Measurements from ENCODE around the gene MTHFD1L. TPM values are rescaled to one million over a fixed set of nuclear protein-coding genes. Genes with fewer than 3 reads are reported as not detected.

Gene MTHFD1L
- total RNA-seq, 1 donor from 2014 or later: 3.1 TPM

- Histone ChIP-seq H3K4me3 (no peak overlapping the region), H3K36me3 (no peaks in the 10 kb centered on the region), H3K9me3 (replicated peaks) (no peaks in the 10 kb centered on the region), H3K27me3 (ENCODE audit: low read depth) (no peaks in the 10 kb centered on the region), H3K4me1 (peaks cover 17% of the 10 kb centered on the region), H3K27ac (replicated peaks) (no peak overlapping the region)
- intact Hi-C loops (cut with micrococcal nuclease): no loop called here
- TF ChIP-seq CTCF (IDR thresholded peaks at IDR 0.05; ENCODE audit: borderline replicate concordance): no peak
- DNase-seq: no peak
Observed at GRCh38 chr6:151060766-151061531, 195.4 kb downstream of the MTHFD1L start.

GRCh38 chr6:151063352-151063751 lies 197.8 kb downstream of the MTHFD1L start:
- Histone ChIP-seq H3K4me3 (no peak overlapping the region), H3K27ac (replicated peaks) (peak overlapping the region; percentile 55), H3K27me3 (ENCODE audit: low read depth) (no peaks in the 10 kb centered on the region), H3K36me3 (no peaks in the 10 kb centered on the region), H3K4me1 (peaks cover 21% of the 10 kb centered on the region), H3K9me3 (replicated peaks) (no peaks in the 10 kb centered on the region)
- DNase-seq: no peak
- no peak for TF ChIP-seq CTCF (IDR thresholded peaks at IDR 0.05; ENCODE audit: borderline replicate concordance)
- intact Hi-C loops (cut with micrococcal nuclease): no loop called here

GRCh38 chr6:151063842-151064647 lies 198.5 kb downstream of the MTHFD1L start:
- Histone ChIP-seq H3K27me3 (ENCODE audit: low read depth) (no peaks in the 10 kb centered on the region), H3K27ac (replicated peaks) (peak overlapping the region; percentile 55), H3K36me3 (no peaks in the 10 kb centered on the region), H3K4me3 (no peak overlapping the region), H3K9me3 (replicated peaks) (no peaks in the 10 kb centered on the region), H3K4me1 (peaks cover 23% of the 10 kb centered on the region)
- intact Hi-C loops (cut with micrococcal nuclease): no loop called here
- TF ChIP-seq CTCF (IDR thresholded peaks at IDR 0.05; ENCODE audit: borderline replicate concordance): no peak
- DNase-seq: no peak

GRCh38 chr6:151065027-151065815 lies 199.7 kb downstream of the MTHFD1L start:
- Histone ChIP-seq H3K9me3 (replicated peaks) (no peaks in the 10 kb centered on the region), H3K27ac (replicated peaks) (peak overlapping the region; percentile 55), H3K4me3 (no peak overlapping the region), H3K36me3 (no peaks in the 10 kb centered on the region), H3K27me3 (ENCODE audit: low read depth) (no peaks in the 10 kb centered on the region), H3K4me1 (peaks cover 24% of the 10 kb centered on the region)
- intact Hi-C loops (cut with micrococcal nuclease): no loop called here
- DNase-seq: peak; percentile 45
- no peak for TF ChIP-seq CTCF (IDR thresholded peaks at IDR 0.05; ENCODE audit: borderline replicate concordance)
